ENCODE data around the gene NR3C2. TPM values are rescaled to one million over a fixed set of nuclear protein-coding genes. Genes with fewer than 3 reads are reported as not detected.

Gene NR3C2
- total and polyA plus RNA-seq, 4 donors = 2.8 to 43.9 (median 11.5) TPM

GRCh38 chr4:148311526-148311925 is 130.7 kb downstream of the NR3C2 start:
- DNase-seq (no peak), ATAC-seq (ENCODE audit: insufficient read depth, low FRiP score) (no peak)
- no peaks in the 10 kb centered on the region for H3K9me3 ChIP-seq (ENCODE audit: control insufficient read depth in 4 of 4, insufficient read depth in 3 of 4, low read length in 3 of 4)
- H3K27ac ChIP-seq (ENCODE audit: low read depth in 1 of 2, low read length in 1 of 2) = no peak overlapping the region
- H3K27me3 ChIP-seq (ENCODE audit: control insufficient read depth in 3 of 3, insufficient read depth in 3 of 3, low read length in 2 of 3) = no peaks in the 10 kb centered on the region
- TF ChIP-seq, protein P1, sequence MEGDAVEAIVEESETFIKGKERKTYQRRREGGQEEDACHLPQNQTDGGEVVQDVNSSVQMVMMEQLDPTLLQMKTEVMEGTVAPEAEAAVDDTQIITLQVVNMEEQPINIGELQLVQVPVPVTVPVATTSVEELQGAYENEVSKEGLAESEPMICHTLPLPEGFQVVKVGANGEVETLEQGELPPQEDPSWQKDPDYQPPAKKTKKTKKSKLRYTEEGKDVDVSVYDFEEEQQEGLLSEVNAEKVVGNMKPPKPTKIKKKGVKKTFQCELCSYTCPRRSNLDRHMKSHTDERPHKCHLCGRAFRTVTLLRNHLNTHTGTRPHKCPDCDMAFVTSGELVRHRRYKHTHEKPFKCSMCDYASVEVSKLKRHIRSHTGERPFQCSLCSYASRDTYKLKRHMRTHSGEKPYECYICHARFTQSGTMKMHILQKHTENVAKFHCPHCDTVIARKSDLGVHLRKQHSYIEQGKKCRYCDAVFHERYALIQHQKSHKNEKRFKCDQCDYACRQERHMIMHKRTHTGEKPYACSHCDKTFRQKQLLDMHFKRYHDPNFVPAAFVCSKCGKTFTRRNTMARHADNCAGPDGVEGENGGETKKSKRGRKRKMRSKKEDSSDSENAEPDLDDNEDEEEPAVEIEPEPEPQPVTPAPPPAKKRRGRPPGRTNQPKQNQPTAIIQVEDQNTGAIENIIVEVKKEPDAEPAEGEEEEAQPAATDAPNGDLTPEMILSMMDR (IDR thresholded peaks at IDR 0.05; ENCODE audit: control extremely low read depth, extremely low read depth) = no peak
- H3K4me1 ChIP-seq (ENCODE audit: control insufficient read depth in 5 of 5, insufficient read depth in 5 of 5, low read length in 5 of 5) = peaks cover 0 to 33% (median 14%) of the 10 kb centered on the region in 5 donors
- no peak overlapping the region for H3K4me3 ChIP-seq
- no peaks in the 10 kb centered on the region for H3K36me3 ChIP-seq (ENCODE audit: control insufficient read depth in 4 of 4, insufficient read depth in 4 of 4, low read length in 4 of 4)
- no peak overlapping the region for H3K9ac ChIP-seq (ENCODE audit: insufficient read depth in 1 of 2, low read length in 2 of 2)

DNA sequence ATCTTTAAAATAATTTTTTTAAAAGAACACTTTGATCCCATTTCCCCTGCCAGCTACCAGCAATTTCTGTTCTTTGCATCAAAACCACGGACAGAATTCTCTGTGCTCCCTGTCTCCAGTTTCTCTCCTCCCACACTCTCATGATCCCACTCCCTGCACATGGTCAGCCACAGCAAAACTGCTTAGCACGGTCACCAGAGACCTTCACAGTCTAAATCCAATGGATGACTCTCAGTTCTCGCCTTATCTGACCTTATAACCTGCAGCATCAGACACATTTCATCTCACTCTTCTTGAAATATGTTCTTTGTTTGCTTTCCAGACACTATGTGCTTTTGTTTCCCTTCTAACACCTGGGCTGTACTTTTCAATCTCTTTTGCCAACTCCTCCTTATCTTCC is 131.5 kb downstream of the NR3C2 start:
- no peak for ATAC-seq (ENCODE audit: insufficient read depth, low FRiP score)
- Histone ChIP-seq H3K27ac (ENCODE audit: low read depth in 1 of 2, low read length in 1 of 2) (no peak overlapping the region), H3K27me3 (ENCODE audit: control insufficient read depth in 3 of 3, insufficient read depth in 3 of 3, low read length in 2 of 3) (no peaks in the 10 kb centered on the region), H3K9me3 (ENCODE audit: control insufficient read depth in 4 of 4, insufficient read depth in 3 of 4, low read length in 3 of 4) (no peaks in the 10 kb centered on the region), H3K36me3 (ENCODE audit: control insufficient read depth in 4 of 4, insufficient read depth in 4 of 4, low read length in 4 of 4) (no peaks in the 10 kb centered on the region), H3K4me3 (no peak overlapping the region), H3K4me1 (ENCODE audit: control insufficient read depth in 5 of 5, insufficient read depth in 5 of 5, low read length in 5 of 5) (peaks cover 0 to 41% (median 14%) of the 10 kb centered on the region in 5 donors), H3K9ac (ENCODE audit: insufficient read depth in 1 of 2, low read length in 2 of 2) (no peak overlapping the region)
- TF ChIP-seq, protein P1 (IDR thresholded peaks at IDR 0.05; ENCODE audit: control extremely low read depth, extremely low read depth) = no peak
- DNase-seq = no peak
- 93 to 95% methylated on average over 3 of the region's 3 CpGs for WGBS, 2 donors

DNA sequence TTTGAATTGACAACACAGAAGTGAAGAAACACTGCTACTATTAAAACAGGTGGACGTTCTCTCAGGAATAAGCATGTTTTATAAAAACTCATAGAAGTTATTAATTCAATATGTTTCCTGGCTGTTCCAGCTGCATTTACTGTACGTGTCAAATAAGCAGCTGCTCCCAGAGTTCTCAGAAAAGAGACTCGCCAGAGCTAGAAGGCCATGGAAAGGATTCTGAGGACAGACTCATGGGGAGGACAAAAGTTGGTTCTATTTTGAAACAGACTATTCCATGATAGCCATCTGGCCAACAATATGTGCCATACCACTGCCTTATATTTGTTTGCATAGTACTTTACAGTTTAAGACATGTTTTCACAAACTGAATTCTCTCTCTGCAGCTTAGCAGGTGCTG is 136.5 kb downstream of the NR3C2 start:
- TF ChIP-seq, protein P1 (IDR thresholded peaks at IDR 0.05; ENCODE audit: control extremely low read depth, extremely low read depth) = no peak
- DNase-seq (peak in 2 of 3 donors; percentile 31 to 48), ATAC-seq (ENCODE audit: insufficient read depth, low FRiP score) (no peak)
- Histone ChIP-seq H3K36me3 (ENCODE audit: control insufficient read depth in 4 of 4, insufficient read depth in 4 of 4, low read length in 4 of 4) (no peaks in the 10 kb centered on the region), H3K9me3 (ENCODE audit: control insufficient read depth in 4 of 4, insufficient read depth in 3 of 4, low read length in 3 of 4) (peaks cover 0 to 2% (median 0%) of the 10 kb centered on the region in 4 donors), H3K27ac (ENCODE audit: low read depth in 1 of 2, low read length in 1 of 2) (no peak overlapping the region), H3K27me3 (ENCODE audit: control insufficient read depth in 3 of 3, insufficient read depth in 3 of 3, low read length in 2 of 3) (no peaks in the 10 kb centered on the region), H3K4me3 (no peak overlapping the region), H3K4me1 (ENCODE audit: control insufficient read depth in 5 of 5, insufficient read depth in 5 of 5, low read length in 5 of 5) (peaks cover 0 to 15% (median 0%) of the 10 kb centered on the region in 5 donors), H3K9ac (ENCODE audit: insufficient read depth in 1 of 2, low read length in 2 of 2) (no peak overlapping the region)
- WGBS, 2 donors = 58 to 72% methylated on average over 3 of the region's 3 CpGs

DNA sequence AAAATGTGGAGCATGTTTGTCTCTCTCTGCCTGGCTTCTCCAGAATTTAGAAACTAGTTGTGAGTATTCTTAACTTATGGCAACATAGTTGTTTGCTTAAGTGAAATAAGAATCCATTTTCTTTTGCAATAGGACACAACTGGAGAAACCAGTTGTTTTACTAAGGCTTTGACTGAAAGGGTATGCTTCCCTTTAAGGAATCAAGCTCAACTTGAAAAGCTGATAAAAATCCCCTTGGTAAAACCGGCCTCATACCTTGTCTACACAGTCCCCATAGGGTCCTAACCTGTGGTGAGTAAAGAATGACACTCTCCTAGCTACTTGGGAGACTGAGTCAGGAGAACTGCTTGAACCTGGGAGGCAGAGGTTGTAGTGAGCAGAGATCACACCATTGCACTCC is 139.8 kb downstream of the NR3C2 start:
- Histone ChIP-seq H3K9me3 (ENCODE audit: control insufficient read depth in 4 of 4, insufficient read depth in 3 of 4, low read length in 3 of 4) (peaks cover 0 to 3% (median 0%) of the 10 kb centered on the region in 4 donors), H3K27ac (ENCODE audit: low read depth in 1 of 2, low read length in 1 of 2) (no peak overlapping the region), H3K27me3 (ENCODE audit: control insufficient read depth in 3 of 3, insufficient read depth in 3 of 3, low read length in 2 of 3) (no peaks in the 10 kb centered on the region), H3K9ac (ENCODE audit: insufficient read depth in 1 of 2, low read length in 2 of 2) (no peak overlapping the region), H3K36me3 (ENCODE audit: control insufficient read depth in 4 of 4, insufficient read depth in 4 of 4, low read length in 4 of 4) (no peaks in the 10 kb centered on the region), H3K4me3 (no peak overlapping the region), H3K4me1 (ENCODE audit: control insufficient read depth in 5 of 5, insufficient read depth in 5 of 5, low read length in 5 of 5) (peaks cover 0 to 14% (median 0%) of the 10 kb centered on the region in 5 donors)
- ATAC-seq (ENCODE audit: insufficient read depth, low FRiP score) (no peak), DNase-seq (no peak)
- TF ChIP-seq, protein P1 (IDR thresholded peaks at IDR 0.05; ENCODE audit: control extremely low read depth, extremely low read depth) = no peak
- WGBS, 2 donors = 75 to 89% methylated on average over 1 of the region's 1 CpG

All from lung (tissue), 12 donors.